ENCODE results near the gene ADAMTS8.

GRCh38 chr11:130428316-130429119, at the start of gene ADAMTS8:
- TF ChIP-seq EZH2 (IDR thresholded peaks at IDR 0.05; ENCODE audit: insufficient read depth, poor library complexity, severe bottlenecking) (peak; percentile 72), EZH2phosphoT487 (IDR thresholded peaks at IDR 0.05; ENCODE audit: insufficient read depth, low read depth) (no peak)

Measured in GM23248 (cell line).